Measurements from ENCODE around the gene UNC80. TPM values are rescaled to one million over a fixed set of nuclear protein-coding genes. Genes with fewer than 3 reads are reported as not detected.

Gene UNC80
- total and polyA plus RNA-seq, 2 of the 13 experiments (the other 11 are each of a cell fraction or from before 2014, with no cell fraction given) = not detected

DNA sequence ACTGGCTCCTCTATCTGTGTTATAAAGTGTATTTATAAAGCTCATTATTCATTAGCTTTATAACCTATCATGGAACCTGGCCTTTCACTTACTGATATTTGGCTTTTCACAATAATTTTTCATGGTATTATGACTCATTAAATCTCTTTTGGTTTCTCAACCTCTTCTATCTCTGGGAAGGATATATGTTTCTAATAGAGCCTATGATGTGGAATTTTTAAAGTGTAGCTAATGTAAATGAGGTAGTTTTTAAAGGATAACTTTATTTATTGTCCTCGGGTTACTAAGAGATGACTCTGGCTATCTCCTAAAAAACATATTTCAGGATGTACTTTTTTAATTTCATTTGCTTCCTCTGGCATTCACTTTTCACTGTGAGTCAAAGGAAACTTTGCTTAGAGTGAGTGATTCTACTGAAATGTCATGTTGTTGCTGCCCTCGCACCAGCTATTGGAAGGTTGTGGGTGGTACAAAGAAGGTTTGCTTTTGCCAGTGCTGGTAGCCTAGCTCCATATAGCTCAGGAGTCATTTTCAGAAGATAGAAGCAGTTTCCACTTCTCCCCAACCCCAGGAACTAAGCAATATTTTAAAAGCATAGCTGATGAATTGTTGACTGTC lies 145.6 kb downstream of the UNC80 start:
- intact Hi-C loops (cut with micrococcal nuclease; ENCODE audit: unreplicated experiment) = no loop called here
- no peak for ATAC-seq
- Histone ChIP-seq H3K9me3 (ENCODE audit: low read length) (no peaks in the 10 kb centered on the region), H3K27ac (ENCODE audit: extremely low read length, insufficient read depth, low read length) (no peak overlapping the region), H3K79me2 (ENCODE audit: insufficient read depth, low read length) (no peaks in the 10 kb centered on the region), H3K9ac (ENCODE audit: insufficient read depth, low read depth, low read length) (no peak overlapping the region), H3K4me1 (ENCODE audit: insufficient read depth, low read length) (no peaks in the 10 kb centered on the region), H3K4me3 (replicated peaks in 1 of 3; ENCODE audit: insufficient read depth in 1 of 3, low read depth in 2 of 3, low read length in 3 of 3) (no peak overlapping the region), H2AFZ (ENCODE audit: low read length) (no peak overlapping the region), H4K20me1 (ENCODE audit: insufficient read depth, low read length) (no peaks in the 10 kb centered on the region), H3K36me3 (replicated peaks in 1 of 2; ENCODE audit: control insufficient read depth in 1 of 2, insufficient read depth in 2 of 2, low read length in 2 of 2) (no peaks in the 10 kb centered on the region), H3K27me3 (ENCODE audit: control insufficient read depth in 1 of 2, insufficient read depth in 2 of 2, low read length in 2 of 2) (no peaks in the 10 kb centered on the region; a peak in 1 of 5 replicates), H3K4me2 (ENCODE audit: low read depth, low read length) (no peak overlapping the region)
- no peak for DNase-seq (ENCODE audit: low spot score)
- BruUV-seq (replicated peaks) = no TSS peak
- ChIA-PET CTCF (ENCODE audit: low intra/inter-chr PET ratio, low total read pairs) (no interaction called here), POLR2A (no interaction called here)
- in situ Hi-C loops (cut with HindIII; ENCODE audit: extremely low pct_ligation_motif_present, low pct_unique_long_range_greater_than_20kb) = no loop called here
- TF ChIP-seq RNF2 (conservative IDR thresholded peaks at IDR 0.05; ENCODE audit: low read depth) (no peak), NR3C1 (CRISPR knock-in tag; IDR thresholded peaks at IDR 0.05) (no peak), ZKSCAN5 (CRISPR knock-in tag; IDR thresholded peaks at IDR 0.05) (no peak), GZF1 (CRISPR knock-in tag; IDR thresholded peaks at IDR 0.05) (no peak)
- FAIRE-seq = no peak
- WGBS (ENCODE audit: low lambda C conversion rate) = 0% methylated on average over 2 of the region's 2 CpGs

DNA sequence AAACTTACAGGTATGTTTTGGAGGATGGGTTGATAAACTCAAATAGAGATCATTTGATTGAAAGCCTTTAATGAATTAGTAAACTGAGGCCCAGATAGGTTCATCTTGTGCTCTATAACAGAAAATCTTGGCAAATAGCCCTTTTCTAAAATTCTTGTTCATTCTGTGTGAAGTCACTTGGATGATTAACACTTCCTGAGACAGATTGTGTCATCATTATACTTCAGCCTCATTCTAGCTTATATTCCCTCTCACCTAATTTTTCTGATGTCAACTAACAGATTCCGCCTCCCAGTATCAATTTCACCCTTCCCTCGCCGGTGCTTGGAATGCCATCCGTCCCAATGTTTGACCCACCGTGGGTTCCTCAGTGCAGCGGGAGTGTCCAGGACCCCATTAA lies 146.6 kb downstream of the UNC80 start:
- H3K79me2 ChIP-seq (ENCODE audit: insufficient read depth, low read length) = no peaks in the 10 kb centered on the region
- no peak overlapping the region for H3K4me3 ChIP-seq (replicated peaks in 1 of 3; ENCODE audit: insufficient read depth in 1 of 3, low read depth in 2 of 3, low read length in 3 of 3)
- no peak overlapping the region for H2AFZ ChIP-seq (ENCODE audit: low read length)
- BruUV-seq (replicated peaks) = no TSS peak
- no peaks in the 10 kb centered on the region for H3K36me3 ChIP-seq (replicated peaks in 1 of 2; ENCODE audit: control insufficient read depth in 1 of 2, insufficient read depth in 2 of 2, low read length in 2 of 2)
- no peak overlapping the region for H3K9ac ChIP-seq (ENCODE audit: insufficient read depth, low read depth, low read length)
- 10% methylated on average over 6 of the region's 6 CpGs for WGBS (ENCODE audit: low lambda C conversion rate)
- no peak for DNase-seq (ENCODE audit: low spot score)
- intact Hi-C loops (cut with micrococcal nuclease; ENCODE audit: unreplicated experiment) = no loop called here
- no peak overlapping the region for H3K4me2 ChIP-seq (ENCODE audit: low read depth, low read length)
- H3K27ac ChIP-seq (ENCODE audit: extremely low read length, insufficient read depth, low read length) = no peak overlapping the region
- H3K9me3 ChIP-seq (ENCODE audit: low read length) = no peaks in the 10 kb centered on the region
- in situ Hi-C loops (cut with HindIII; ENCODE audit: extremely low pct_ligation_motif_present, low pct_unique_long_range_greater_than_20kb) = no loop called here
- ChIA-PET CTCF (ENCODE audit: low intra/inter-chr PET ratio, low total read pairs) (no interaction called here), POLR2A (no interaction called here)
- no peaks in the 10 kb centered on the region for H4K20me1 ChIP-seq (ENCODE audit: insufficient read depth, low read length)
- H3K27me3 ChIP-seq (ENCODE audit: control insufficient read depth in 1 of 2, insufficient read depth in 2 of 2, low read length in 2 of 2) = no peaks in the 10 kb centered on the region; a peak in 1 of 5 replicates
- ATAC-seq = no peak
- FAIRE-seq = no peak
- no peaks in the 10 kb centered on the region for H3K4me1 ChIP-seq (ENCODE audit: insufficient read depth, low read length)
- TF ChIP-seq, protein P1, sequence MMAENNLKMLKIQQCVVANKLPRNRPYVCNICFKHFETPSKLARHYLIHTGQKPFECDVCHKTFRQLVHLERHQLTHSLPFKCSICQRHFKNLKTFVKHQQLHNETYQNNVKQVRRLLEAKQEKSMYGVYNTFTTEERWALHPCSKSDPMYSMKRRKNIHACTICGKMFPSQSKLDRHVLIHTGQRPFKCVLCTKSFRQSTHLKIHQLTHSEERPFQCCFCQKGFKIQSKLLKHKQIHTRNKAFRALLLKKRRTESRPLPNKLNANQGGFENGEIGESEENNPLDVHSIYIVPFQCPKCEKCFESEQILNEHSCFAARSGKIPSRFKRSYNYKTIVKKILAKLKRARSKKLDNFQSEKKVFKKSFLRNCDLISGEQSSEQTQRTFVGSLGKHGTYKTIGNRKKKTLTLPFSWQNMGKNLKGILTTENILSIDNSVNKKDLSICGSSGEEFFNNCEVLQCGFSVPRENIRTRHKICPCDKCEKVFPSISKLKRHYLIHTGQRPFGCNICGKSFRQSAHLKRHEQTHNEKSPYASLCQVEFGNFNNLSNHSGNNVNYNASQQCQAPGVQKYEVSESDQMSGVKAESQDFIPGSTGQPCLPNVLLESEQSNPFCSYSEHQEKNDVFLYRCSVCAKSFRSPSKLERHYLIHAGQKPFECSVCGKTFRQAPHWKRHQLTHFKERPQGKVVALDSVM (CRISPR knock-in tag; IDR thresholded peaks at IDR 0.05) = no peak
- TF ChIP-seq THYN1 (CRISPR knock-in tag; IDR thresholded peaks at IDR 0.05; ENCODE audit: borderline replicate concordance, low read depth) = no peak
- TF ChIP-seq MAZ (IDR thresholded peaks at IDR 0.05; ENCODE audit: borderline replicate concordance, low read depth, low read length) = no peak
- TF ChIP-seq MAZ (CRISPR knock-in tag; IDR thresholded peaks at IDR 0.05; ENCODE audit: low read depth) = no peak
- TF ChIP-seq, protein P2, sequence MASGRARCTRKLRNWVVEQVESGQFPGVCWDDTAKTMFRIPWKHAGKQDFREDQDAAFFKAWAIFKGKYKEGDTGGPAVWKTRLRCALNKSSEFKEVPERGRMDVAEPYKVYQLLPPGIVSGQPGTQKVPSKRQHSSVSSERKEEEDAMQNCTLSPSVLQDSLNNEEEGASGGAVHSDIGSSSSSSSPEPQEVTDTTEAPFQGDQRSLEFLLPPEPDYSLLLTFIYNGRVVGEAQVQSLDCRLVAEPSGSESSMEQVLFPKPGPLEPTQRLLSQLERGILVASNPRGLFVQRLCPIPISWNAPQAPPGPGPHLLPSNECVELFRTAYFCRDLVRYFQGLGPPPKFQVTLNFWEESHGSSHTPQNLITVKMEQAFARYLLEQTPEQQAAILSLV (CRISPR knock-in tag; IDR thresholded peaks at IDR 0.05; ENCODE audit: borderline replicate concordance) = no peak
- TF ChIP-seq MBNL3 (CRISPR knock-in tag; conservative IDR thresholded peaks at IDR 0.05) = no peak
- no peak for TF ChIP-seq ZNF678 (CRISPR knock-in tag; IDR thresholded peaks at IDR 0.05)
- TF ChIP-seq ZNF180 (CRISPR knock-in tag; IDR thresholded peaks at IDR 0.05; ENCODE audit: borderline replicate concordance, low read depth) = no peak
- no peak for TF ChIP-seq FOXK2 (IDR thresholded peaks at IDR 0.05)
- TF ChIP-seq BRCA1 (CRISPR knock-in tag; IDR thresholded peaks at IDR 0.05) = no peak
- no peak for TF ChIP-seq SIX4 (CRISPR knock-in tag; IDR thresholded peaks at IDR 0.05)
- no peak for TF ChIP-seq ZNF367 (CRISPR knock-in tag; IDR thresholded peaks at IDR 0.05; ENCODE audit: borderline replicate concordance)
- TF ChIP-seq ZNF644 (CRISPR knock-in tag; IDR thresholded peaks at IDR 0.05; ENCODE audit: low read depth) = no peak
- no peak for TF ChIP-seq TAF1 (CRISPR knock-in tag; IDR thresholded peaks at IDR 0.05)
- no peak for TF ChIP-seq ZNF746 (CRISPR knock-in tag; IDR thresholded peaks at IDR 0.05)
